ENCODE measurements around the gene ZBTB45. TPM values are rescaled to one million over a fixed set of nuclear protein-coding genes. Genes with fewer than 3 reads are reported as not detected.
"Not testable (repeated sequence)": the region's sequence is repeated elsewhere in the genome, so short reads cannot be mapped to it uniquely, and the experiment has no call there.

ZBTB45 gene
- total RNA-seq, 1 donor from 2014 or later: 20.0 TPM

DNA sequence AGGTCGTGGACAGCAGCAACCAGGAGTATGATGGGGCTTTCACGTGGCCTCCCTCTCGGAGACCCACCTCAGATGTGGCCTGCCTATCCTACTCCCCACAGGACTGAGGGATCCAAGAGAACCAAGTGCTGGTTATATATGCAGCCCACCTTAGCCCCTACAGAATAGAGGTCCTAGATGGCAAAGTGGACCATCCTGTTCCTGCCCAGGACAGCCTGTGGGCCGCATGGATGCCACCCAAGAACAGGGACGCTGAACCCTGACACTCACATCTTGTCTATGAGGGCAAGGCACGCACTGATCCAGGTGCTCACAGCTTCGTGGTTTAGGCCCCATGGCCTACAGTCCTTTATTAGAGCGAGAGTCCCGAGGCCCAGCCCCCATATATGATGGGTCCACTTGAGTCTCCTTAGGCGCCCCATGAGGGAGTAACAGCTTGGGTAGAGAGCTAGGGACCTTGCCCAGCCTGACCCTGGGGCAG lies 6.4 kb downstream of the ZBTB45 start:
- intact Hi-C loops (cut with micrococcal nuclease): no loop called here

DNA sequence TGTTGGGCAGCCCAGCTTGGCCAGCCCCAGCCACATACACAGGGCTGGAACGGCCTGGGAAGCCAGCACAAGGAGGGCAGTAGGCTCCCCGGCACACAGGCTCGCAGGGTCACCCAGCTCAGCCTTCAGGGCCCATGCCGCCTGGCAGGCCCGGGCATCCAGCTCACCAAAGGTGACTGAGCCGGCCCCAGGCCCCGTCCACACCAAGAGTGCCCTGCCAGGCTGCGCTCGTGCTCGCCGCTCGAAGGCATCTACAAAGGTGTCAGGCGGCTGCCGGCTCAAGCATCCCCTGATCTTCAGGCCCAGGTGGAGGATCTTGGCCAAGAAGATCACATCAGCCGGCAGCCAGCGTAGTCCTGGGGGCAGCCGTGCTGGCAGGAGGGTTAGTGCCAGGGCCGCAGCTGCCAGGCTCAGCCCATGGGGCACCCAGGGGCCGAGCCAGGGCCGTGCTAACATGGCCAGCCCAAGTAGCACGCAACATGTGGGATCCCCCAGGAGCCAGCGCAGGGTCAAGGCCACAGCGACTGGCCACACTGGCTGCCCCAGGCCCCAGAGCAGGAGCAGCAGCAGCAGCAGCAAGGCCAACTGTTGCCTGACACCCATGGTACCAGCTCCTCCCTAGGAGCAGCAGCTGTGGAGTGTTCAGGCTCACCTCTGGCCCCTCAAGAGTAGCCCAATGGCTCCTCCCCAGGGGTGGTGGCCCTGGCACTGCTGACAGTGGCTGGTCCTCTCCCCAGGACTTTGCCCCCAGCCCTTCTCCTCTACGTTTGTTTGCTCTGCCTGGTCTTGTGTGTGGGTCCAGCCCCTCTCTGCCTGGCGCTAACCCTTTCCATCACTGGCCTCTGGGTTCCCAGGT lies 8.0 kb downstream of the ZBTB45 start, which contains the start of gene SLC27A5:
SLC27A5 (minus strand) TSS at position 640 of the 856 bp plus-strand sequence; CDS start at position 603, 37 bp downstream.
- intact Hi-C loops (cut with micrococcal nuclease): no loop called here

DNA sequence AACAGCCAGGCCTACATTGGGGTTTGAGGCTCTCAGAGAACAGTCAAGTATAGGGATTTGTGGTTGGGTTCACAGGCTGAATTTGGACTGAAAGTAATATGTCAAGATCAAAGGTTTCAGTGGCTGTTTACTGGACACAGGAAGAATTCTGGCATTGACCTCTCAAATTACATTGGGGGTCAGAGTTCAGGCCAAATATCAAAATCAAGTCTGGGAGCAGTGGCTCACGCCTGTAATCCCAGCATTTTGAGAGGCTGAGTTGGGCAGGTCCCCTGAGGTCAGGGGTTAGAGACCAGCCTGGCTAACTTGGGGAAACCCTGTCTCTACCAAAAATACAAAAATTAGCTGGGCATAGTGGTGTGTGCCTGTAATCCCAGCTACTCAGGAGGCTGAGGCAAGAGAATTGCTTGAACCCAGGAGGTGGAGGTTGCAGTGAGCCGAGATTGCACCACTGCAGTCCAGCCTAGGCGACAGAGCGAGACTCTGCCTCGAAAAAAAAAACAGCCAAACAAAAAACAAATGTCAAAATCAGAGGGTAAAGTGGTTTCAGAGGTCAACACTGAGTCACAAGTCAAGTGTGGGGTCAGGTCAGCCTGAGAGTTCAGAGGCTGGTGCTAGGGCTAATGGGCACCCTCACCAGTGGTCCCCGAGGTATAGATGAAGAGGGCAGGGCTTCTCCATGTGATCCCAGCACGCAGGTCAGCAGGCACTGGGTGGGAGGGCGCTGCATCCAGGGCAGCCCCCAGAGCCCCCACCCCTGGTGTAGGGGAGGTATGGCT lies 9.3 kb downstream of the ZBTB45 start:
- intact Hi-C loops (cut with micrococcal nuclease): no loop called here

DNA sequence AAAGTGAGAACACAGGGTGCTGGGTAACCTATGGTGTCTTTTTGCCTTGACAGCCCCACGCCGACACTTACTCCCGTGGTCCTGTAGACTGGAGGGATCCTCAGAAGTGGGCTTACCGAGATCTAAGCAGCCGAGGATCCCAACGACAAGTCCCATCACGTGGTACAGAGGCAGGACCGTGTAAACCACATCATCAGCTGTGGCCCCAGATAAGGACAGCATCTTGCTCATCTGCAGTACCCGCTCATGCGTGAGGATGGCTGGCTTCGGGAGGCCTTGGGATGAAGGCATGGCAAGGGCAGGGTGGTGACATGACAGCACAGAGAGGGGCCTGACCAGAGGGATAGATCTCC lies 9.9 kb downstream of the ZBTB45 start:
- intact Hi-C loops (cut with micrococcal nuclease): no loop called here

DNA sequence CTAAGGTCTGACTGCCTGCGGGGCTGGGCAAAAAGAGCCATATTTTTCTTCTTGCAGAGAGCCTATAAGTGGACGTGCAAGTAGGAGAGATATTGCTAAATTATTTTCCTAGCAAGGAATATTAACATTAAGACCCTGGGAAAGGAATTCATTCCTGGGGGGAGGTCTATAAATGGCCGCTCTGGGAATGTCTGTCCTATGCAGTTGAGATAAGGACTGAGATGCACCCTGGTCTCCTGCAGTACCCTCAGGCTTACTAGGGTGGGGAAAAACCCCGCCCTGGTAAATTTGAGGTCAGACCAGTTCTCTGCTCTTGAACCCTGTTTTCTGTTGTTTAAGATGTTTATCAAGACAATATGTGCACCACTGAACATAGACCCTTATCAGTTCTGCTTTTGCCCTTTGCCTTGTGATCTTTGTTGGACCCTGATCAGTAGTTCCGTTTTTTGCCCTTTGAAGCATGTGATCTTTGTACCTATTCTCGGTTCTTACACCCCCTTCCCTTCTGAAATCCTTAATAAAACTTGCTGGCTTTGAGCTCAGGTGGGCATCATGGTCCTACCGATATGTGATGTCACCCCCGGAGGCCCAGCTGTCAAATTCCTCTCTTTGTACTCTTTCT lies 11.9 kb downstream of the ZBTB45 start:
- intact Hi-C loops (cut with micrococcal nuclease): not testable (repeated sequence)

- intact Hi-C loops (cut with micrococcal nuclease): no loop called here
Measured at GRCh38 chr19:58500242-58500641, 19.4 kb downstream of the ZBTB45 start.

DNA sequence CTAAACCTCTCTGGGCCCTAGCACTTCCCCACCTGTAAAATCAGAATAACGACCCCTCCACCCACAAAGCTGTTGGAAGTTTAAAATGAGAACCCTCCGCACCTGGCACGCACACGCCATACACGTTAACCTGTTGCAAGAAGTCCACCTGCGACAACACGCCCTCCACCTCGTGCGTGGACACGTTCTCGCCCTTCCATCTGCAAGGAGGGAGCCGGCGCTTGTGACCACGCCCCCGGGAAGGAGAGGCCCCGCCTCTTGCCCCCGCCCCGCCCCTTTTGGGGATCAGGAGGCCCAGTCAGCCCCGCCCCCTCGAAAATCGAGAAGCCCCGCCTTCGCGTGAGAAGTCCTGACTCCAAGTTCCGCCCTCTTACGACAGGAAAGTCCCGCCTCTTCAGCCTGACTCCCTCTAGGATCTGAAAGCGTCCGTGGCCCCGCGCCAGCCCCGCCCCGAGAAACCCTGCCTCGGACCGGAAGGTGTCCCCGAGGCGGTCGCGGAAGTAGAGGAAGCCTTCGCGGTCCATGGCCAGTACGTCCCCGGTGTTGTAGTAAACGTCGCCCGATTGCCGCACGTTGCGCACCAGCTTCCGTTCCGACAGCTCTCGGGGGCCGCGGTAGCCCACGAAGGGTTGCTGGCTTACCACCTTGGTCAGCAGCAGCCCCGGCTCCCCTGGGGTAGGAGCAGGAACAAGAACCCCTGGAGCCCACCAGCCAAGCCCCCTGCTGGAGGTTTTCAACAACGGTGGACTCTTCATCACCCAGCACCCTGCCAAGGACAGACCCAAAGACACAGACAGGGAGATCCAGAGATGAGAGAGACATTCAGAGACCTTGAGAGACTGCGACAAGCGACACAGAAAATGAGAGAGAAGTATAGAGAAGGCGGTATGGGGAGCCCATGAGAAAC lies 20.3 kb downstream of the ZBTB45 start:
- intact Hi-C loops (cut with micrococcal nuclease): loop anchor here (1.0 kb wide), 16 partner anchors 15 to 194 kb away; partner anchors contain the start of genes ERVK3-1, MZF1, RPS5 and TRIM28

DNA sequence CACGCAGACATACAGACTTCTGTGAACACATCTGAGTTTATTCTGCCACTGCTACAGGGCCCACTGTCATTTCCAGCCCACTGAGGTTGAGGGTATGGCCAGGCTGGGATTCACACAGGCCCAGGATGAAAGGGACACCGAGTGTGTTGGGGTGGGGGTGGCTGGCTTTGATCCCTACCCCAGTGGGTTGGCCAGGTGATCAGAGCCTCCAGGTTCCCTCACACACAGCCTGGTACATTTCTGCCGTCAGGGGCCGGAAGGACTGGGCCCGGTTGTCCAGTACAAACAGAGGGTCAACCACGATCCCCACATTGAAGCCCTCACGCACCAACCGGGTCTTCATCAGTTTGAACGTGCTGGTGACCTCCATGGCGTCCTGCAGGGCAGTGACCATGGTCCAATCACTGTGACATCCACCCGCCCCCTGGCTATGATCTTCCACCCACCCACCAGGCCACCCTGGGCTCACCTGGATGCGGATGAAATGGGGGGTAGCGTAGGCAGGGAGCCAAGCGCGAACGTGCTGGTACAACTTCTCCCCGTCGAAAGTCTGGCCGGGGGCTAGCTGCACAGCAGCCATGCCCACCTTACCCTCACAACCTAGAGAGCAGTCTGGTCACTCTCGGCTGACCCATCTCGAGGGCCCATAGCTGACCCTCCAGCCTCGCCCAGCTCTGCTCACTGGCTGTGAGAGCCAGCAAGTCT lies 21.1 kb downstream of the ZBTB45 start:
- intact Hi-C loops (cut with micrococcal nuclease): loop anchor here (1.0 kb wide), 16 partner anchors 16 to 193 kb away; partner anchors contain the start of genes ERVK3-1, MZF1, RPS5 and TRIM28

DNA sequence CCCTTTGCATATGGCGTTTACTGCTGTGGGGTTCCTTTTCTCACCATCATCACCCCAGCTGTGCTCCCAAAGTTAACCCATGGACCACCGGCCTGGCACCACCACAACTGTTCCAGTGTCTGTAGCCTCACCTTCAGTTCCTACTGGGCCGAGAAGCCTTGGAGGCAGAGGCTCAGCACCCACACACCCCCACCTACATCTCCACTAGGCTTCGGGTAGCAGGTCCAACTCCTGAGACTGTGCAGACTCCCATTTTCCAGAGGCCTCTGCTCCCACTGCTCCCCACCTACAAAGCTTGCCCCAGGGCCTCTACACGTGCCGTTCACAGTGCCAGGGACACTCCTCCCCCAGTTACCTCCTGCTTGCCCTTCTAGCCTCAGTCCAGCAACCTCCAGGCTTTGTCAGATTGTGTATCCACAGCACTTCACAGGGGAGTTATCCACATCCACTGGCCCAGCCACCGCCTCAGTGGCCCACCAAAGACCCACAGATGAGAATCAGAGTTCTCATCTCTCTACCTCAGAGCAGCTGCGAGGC lies 21.9 kb downstream of the ZBTB45 start:
- intact Hi-C loops (cut with micrococcal nuclease): no loop called here

- intact Hi-C loops (cut with micrococcal nuclease): no loop called here
Measured at GRCh38 chr19:58492265-58492664, 27.3 kb downstream of the ZBTB45 start.

- intact Hi-C loops (cut with micrococcal nuclease): no loop called here
Measured at GRCh38 chr19:58491393-58491792, 28.2 kb downstream of the ZBTB45 start.

GRCh38 chr19:58484349-58484748 lies 35.3 kb downstream of the ZBTB45 start:
- intact Hi-C loops (cut with micrococcal nuclease): not testable (repeated sequence)

DNA sequence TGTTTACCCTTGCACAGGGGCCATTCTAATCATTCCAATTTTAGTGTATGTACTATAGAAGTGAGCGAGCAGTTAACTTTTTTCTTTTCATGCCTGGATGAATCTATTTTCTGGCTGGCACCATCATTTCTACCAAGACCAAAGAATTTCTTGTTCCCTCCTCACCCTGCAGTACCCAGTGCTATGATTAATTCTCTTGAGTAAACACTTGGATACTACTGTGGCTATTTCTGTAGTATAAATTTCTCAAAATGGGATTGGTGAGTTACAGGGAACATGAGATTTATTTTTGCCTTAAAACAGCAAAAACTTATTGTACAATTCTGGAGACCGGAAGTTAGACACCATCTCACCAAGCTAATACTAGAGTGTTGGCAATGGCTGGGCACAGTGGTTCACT lies 35.8 kb downstream of the ZBTB45 start:
- intact Hi-C loops (cut with micrococcal nuclease): no loop called here

- intact Hi-C loops (cut with micrococcal nuclease): no loop called here
Measured at GRCh38 chr19:58482372-58482771, 37.2 kb downstream of the ZBTB45 start.

GRCh38 chr19:58480831-58481230 lies 38.8 kb downstream of the ZBTB45 start:
- intact Hi-C loops (cut with micrococcal nuclease): no loop called here

GRCh38 chr19:58480481-58480830 lies 39.2 kb downstream of the ZBTB45 start:
- intact Hi-C loops (cut with micrococcal nuclease): no loop called here

- intact Hi-C loops (cut with micrococcal nuclease): no loop called here
Measured at GRCh38 chr19:58479736-58480480, 39.7 kb downstream of the ZBTB45 start.

GRCh38 chr19:58479303-58479702 lies 40.3 kb downstream of the ZBTB45 start:
- intact Hi-C loops (cut with micrococcal nuclease): no loop called here

- intact Hi-C loops (cut with micrococcal nuclease): loop anchor here (2.0 kb wide), 1 partner anchor 173 kb away; the partner anchor contains the start of gene ERVK3-1
Measured at GRCh38 chr19:58477871-58478270, 41.7 kb downstream of the ZBTB45 start.

All from T-helper 1 cell treated with Interleukin-12 subunit alpha and Interleukin-12 subunit beta and Interleukin-4 antibody, amounts not matched to agents 30 ng/mL and 1 ng/mL, for 36 hours (primary cell).